NCI-H1048 (cell line): Measurements from ENCODE around the gene ABLIM1.

ENCODE experiments used
- DNase-seq: peaks from one replicate; lab custom pipeline; 2025; lab: John Stamatoyannopoulos, UW

Gene ABLIM1

DNA sequence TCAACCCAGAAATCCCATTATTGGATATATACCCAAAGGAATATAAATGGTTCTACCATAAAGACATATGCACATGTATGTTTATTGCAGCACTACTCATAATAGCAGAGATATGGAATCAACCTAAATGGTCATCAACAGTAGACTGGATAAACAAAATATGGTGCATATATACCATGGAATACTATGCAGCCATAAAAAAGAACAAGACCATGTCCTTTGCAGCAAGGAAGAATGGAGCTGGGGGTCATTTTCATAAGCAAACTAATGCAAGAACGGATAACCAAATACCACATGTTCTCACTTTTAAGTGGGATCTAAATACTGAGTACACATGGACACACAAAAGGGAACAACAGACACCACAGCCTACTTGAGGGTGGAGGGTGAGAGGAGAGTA is 251.6 kb downstream of the ABLIM1 start:
- no peak for DNase-seq

DNA sequence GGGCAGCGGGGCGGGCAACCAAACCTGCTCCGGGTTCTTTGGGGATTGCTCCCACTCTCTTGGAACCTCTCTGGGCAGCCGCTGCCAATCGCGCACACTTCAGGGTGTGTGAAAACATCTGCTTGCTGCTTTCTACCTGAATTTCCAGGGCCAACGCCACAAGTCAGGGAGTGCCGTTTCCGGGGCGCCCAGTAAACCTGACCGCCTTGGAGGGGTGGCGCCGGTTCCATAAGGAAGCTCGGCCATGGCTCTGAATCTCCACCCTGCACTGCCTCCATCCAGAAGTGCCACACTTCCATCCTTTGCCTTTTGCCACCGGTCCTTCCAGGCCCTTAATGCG is 253.1 kb downstream of the ABLIM1 start:
- no peak for DNase-seq

DNA sequence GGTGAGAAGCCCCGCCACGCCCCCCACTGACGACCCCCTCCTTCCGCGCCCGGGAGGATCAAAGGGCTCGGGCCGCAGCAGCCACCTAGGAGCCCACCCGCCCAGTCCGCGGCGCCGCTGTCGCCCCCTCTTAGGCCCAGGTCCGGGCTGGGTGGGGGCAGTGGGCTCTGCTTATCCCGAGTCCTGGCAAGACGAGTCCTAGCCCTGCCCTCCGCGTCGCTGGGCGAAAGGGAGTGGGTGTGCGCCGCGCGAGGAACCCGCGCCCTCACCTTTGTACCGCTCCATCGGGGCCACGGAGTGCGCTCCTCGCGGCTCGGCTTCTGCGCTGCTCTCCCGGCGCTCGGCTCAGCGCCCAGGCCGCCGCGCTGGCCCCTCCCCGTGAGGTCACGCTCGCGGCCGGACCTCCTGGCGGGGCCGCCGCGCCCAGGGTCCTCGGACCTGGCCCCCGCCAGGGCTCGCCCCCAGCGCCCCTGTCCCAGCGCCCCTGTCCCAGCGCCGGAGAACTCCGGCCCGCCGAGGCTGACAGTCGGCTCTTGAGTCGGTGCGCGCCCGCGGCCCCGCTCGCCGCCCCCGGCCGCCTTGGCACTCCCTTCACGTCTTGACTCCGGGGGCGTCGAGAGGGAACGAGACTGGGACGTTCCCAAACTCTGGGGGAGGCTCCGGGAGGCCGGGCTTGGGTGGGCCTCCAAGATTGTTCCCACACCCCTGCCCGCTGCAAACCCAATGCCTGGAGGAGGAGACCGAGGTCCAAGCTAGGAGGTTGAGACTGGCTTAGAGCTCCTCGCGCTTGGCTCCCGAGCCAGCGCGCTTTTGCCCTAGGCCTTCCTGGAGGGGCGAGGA is 253.7 kb downstream of the ABLIM1 start, which contains the start of gene AFAP1L2:
TSS of gene AFAP1L2 (minus strand) at position 332 of the 840 bp plus-strand sequence. CDS start at position 285, 47 bp downstream.
- DNase-seq: no peak

DNA sequence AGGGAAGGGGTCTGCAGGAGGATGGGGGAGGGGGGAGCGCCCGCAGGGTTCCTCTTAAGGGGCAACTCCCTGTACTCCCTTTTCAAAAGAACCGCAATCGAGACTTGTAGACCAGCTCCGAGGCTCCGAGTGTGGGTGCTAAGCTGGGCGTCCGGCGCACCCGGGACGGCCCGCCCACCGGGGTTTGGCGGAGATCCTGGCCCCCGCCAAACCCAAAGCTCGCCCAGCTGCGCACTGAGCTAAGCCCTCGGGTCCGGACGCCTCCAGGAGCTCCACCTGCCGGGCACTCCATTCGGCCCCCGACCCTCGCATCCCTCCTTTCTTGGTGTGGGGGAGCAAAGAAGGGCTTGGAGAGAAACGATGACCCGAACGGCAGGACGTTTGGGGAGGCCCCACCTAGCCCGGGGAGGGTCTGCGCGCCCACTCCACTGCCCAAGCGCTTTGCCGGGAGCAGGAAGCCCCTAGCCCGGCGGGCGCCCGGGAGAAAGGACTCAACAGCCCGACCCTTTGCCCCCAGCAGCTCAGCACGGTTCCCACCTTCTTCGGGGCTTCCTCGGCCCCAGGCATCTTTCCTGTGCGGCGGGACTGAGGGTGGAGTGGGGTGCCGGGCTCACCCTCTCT is 254.4 kb downstream of the ABLIM1 start:
- DNase-seq: no peak

DNA sequence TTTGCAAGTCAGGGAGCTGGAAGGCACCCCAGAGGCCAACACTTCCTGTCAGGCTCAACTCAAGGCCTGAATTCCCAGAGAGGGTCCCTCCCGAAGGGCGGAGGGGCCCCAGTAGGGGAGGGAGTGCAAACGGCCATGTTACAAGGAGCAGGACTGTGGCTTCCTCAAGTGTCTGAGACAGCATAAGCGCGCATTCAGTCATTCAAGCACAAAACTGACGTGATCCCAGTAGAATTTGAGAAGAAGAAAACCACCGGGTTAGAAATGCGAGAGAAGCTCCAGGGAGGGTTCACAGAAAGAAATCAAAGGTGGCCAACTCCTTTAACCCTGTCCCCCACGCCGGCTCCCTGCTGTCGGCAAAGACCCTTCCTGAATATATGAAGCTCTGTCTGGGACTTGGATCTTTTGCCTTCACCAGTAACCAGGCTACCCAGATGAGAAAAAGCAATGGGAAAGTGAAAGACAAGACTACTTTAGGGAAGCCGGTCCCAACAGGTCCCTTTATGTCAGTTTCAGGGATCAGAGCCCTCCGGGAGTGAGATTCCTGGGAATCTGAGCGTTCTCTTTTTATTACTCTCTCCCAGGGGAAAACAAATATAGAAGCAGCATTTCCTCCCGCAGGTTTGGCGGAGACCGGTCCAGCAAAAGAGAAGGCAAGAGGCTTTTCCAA is 255.1 kb downstream of the ABLIM1 start:
- DNase-seq: no peak

DNA sequence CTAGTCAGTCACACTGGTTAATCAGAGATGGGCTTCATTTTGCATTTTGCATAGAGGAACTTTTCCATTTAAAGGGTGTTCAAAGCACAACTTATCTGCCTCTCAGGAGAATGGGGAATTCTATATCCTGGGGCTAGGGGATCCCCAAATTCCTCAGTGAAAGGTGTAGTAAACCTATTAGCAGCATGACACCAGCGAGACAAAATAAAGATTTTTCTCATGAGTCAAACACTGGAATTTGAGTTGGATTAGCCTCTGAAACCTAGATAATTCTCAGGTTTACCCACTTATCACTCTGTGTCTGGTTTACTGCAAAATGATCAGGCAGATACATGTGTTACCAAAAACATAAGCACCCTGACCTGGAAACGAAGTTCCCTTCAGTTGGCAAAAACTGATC is 255.8 kb downstream of the ABLIM1 start:
- DNase-seq: no peak

DNA sequence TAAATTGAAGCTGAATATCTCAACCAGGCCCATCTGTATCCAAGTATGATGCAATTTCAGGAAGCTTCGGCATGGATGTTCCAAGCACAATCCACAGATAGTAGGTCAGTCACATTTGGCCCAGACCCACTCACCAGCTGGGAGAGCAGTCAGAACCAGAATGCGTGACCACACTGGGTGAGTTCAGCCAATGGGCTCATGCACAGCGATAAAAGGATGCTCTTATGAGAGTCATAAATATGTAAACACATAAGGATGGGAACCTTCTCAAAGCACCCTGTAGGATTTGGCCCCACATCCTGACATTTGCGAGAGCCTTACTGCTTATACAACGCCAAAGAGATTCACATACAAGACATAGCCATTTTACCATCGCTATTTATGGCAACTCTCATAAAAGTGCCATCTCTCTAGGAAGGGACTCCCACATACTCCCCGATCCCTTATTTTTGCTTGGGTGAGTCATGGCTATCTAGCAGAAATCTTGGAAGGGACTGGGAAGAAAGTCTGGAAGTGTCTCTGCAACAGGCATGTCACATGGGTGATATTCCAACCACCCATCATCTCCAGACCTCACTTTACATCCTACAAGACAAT is 256.8 kb downstream of the ABLIM1 start:
- no peak for DNase-seq

DNA sequence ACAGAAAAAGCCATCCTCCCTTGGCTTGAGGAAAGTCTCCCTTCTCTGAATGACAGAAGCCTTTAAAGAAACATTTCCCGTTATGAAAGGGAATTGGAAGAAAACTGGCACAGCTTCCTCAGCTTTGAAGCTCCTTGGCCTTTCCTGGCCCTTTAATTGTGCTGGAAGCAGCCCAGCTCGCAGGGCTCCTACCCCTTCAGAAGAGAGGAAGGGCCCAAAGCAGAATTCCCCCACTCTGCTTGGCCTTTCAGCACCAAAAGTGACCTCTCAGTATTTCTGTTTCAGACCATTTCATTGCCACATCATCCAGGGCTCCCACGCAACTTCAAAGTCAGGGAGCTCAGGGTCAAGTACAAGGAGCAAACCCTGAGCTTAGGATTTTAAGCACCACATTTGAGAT is 258.0 kb downstream of the ABLIM1 start:
- DNase-seq: no peak

DNA sequence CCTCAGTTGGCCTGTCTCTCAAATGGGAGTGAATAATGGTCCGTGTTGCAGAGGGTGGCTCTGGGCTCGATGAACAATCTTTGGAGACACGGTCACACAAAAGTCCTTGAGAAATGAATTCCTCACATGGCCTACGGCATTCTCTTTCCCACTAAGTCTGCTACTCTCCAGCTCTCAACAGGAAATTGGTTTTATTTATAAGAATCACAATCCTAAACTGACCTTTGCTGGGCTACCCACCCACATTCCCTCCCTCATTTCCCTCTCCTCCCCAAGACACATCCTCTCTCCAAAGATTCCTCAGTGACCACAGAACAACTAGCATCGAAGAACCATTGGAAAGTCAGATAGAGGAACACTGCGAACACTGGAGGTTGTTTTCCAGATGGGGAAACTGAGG is 258.5 kb downstream of the ABLIM1 start:
- DNase-seq: no peak

DNA sequence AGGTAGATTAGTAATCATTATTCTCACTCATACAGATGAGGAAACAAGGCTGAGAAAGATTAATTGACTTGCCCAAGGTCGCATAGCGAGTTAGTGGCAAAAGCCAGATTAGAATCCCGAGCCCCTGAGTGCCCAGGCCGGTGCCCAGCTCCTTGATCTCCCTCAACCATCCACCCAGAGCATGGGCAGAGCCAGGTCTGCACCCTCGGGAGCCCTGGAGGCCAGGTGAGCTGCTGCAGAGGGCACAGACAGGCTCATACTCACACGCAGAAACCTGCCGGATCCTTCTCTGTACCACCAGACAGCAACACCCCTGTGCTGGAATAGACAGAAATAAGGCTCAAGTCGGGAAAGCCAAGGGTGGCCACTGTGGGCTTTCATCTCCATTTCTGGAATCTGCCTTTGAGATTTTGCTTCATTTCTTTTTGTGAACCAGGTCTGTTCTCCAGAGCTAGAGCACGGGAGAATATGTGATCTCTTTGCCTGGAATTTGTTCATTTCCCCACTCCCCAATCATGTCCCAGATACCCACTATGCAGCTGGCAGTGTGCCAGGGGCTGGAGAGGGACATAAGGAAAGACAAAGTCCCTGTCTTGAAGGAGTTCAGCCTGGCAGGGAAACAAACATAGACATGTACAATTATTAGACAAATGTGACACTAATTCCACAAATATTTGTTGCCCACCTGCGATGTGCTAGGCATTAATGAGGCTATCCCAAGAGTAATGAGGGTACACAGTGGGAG is 259.3 kb downstream of the ABLIM1 start:
- DNase-seq: no peak

DNA sequence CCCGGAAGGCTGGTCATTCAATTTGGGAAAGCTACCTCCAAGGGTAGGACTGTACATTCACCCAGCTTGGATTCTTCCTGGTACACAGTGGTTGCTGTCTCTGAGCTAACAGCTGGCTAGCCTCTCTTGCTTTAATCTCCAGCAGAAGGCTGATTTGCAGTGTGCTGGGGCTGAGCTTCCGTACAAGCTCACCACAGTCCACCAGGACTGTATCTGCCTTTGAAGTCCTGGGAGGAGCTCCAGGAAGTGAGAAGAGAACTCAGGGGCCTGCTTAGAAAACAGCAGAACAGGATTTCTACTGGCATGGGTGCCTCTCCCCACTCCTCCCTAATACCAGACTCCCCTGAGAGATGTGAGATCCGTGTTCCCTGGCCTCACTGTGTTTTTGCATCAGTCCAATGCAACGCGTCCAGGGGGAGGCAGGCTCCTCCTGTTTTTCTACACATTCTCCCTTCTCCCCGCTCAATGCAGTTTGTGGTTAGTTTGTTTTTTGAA is 260.4 kb downstream of the ABLIM1 start:
- no peak for DNase-seq

DNA sequence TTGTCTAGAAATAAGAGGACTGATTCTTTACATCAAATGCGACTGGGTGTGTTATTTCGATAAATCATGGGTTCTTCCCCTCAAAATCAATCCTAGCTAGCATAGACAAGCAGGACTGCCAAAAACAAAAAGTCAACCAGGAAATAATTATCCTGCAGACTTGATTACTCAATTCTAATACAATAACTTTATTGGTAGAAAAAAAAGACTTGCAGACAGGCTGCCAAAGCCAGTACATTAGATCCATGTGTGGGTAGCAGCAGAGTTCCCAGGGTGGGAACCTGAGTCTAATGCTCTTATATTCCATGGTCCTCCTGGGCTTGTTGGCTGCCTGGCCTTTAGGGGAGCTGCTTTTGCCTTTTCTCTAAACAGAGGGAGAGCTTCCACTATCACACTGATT is 261.6 kb downstream of the ABLIM1 start:
- DNase-seq: no peak

DNA sequence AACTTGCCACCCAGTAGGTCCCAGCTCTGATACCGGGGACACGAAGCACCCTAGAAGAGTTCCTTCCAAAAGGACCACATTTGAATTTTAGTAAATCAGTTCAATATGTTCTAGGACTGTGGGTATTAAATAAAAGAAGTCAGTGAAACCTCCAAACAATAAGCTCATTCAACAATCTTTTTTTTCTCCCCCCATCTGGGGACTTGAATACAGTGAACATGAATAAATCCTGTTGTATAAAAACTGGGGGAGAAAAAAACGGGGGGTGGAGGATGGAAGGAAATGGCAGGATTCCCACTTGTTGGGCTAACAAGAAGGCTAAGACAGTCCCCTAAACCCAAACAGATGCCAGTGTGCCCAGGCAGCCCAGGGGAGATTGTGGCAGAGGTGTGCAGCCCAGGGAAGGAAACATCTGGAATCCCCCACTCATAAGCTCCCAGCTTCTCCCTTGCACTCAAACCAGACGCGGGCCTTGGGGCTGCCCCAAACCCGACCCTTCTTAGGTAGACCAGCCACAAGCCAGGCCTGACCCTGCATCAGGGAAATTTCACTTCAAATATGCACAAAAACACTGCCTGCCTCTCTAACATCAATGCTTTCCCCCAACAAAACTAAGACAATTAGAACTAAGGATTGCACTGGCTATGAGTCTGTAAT is 262.6 kb downstream of the ABLIM1 start:
- DNase-seq: no peak

DNA sequence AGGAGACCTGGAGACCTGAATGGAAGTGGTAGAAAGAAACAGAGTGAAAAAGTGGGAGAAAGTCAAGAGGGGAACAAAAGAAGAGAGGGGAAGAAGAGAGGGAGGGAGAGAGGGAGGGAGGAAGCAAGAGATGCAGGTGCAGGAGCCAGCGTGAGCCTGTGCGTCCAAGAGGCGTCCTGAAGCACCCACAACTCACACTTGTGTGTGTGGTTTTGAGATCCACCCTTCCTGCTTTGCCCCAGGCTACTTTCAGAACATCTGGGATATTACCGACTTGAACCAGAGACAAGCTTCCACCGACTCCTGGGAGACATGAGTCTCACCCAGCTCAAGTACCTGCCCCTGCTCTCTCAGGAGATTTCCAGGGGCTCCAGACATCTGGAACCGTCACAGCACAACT is 263.5 kb downstream of the ABLIM1 start:
- DNase-seq: no peak

DNA sequence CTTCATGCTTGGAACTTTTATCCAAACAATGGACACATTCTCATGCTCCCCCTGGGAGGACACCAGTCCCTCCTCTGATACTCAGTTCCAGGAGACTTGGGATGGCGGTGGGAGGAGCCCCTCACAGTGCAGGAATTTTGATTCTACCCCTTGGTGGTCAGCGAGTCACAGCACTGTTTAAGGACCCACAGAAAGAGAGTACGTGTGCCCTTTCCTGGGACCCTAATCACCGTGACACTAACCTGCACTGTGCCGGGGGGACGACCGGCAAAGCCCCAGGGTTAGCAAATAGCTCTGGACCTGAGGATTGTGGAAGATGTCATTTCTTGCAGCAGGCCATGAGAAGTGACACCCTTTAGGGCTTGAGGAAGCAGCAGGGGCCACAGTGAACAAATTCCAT is 264.2 kb downstream of the ABLIM1 start:
- DNase-seq: no peak

DNA sequence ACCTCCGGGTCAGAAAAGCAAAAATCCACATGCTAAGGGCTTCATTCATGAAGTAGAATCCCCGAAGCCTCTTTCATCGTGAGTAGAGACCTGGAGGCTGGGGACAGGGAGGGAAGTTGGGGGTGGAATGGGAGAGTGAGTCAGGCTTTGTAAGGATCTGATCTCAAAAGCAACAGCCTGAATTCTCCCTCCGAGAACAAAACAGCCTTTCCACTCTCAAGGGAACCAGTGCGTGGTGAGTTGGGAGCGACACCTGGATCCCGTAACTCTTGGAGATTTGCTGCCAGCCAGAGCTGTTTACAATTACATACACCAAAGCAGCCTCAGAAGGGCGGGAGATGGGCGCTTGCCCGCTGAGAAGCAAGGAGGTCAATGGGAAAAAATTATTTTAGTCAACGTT is 264.6 kb downstream of the ABLIM1 start:
- DNase-seq: no peak

DNA sequence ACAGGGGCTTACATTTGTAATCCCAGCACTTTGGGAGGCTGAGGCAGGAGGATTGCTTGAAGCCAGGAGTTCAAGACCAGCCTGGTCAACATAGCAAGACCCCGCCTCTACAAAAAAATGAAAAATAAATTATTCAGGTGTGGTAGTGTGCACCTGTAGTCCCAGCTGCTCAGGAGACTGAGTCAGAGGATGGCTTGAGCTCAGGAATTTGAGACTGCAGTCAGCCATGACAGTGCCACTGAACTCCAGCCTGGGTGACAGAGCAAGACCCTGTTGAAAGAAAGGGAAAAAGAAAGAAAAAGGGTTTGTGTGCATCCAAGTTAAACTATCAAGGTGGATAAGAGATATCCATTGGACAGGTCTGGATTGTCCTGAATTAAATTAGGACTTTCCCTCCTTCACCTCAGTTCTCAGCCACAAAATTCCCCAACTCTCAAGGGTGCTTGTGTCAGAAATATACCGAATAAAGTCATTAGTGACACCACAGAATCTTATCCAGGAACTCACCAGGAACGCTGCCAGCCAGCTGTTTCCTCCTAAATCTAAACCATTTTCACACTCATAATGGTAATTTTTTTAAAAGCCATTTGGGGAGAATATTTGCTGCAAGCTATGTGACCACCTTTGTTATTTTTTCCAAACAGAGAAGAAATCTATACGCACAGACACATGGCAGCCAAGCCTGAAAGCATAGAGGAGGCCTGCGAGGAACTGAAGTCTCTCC is 265.8 kb downstream of the ABLIM1 start:
- DNase-seq: no peak

DNA sequence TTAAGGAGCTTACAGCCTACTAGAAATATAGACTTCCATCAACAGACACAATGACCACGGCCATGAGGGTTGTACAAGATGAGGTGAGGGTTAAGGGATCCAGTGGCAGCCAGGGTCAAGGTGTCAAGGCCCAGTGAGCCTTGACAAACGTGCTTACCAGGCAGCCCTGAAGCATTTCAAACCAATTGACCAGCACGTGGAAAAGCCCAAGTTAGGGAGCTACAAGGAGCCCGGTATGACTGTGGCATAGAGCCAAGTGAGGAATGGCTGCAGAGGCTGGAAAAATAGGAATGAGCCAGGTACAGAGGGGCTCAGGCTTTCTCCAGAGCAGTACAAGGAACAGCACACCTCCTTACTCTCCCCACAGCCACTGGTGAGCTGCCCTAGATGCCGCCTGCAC is 266.5 kb downstream of the ABLIM1 start:
- DNase-seq: no peak

DNA sequence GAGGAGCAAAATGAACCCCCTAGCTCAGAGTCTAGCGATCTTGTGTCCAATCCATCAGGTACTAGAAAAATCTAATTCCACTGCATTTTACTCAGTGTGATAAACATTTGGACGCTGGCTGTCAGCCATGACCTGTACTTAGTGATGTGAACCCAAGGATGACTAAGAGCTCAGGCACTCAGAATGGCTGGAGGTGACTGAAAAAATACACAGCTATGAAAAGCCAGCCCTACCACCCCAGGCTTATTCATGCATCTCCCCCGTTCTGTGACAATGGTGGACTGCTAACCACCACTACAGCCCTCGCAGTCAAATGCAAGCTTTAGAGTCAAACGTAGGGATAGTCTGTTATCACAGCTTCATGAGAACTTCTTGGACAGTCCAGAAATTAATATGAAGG is 268.6 kb downstream of the ABLIM1 start:
- DNase-seq: no peak

DNA sequence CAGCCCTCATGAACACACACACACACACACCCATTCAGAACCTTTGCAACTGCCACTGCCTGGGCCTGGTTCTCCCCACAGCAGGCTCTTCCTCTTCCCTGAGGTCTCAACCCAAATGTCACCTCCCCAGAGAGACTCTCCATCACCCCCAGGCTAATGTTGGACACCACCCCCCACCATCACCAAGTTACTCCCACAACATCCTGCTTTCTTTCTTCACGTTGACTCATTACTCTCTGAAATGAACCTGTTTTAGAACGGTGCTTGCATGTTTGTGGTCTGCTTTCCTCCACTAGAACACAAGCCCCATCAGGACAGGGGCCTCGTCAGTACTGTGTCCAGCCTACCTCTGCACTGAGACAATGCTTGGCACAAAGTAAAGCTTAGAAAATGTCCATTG is 269.8 kb downstream of the ABLIM1 start:
- no peak for DNase-seq

DNA sequence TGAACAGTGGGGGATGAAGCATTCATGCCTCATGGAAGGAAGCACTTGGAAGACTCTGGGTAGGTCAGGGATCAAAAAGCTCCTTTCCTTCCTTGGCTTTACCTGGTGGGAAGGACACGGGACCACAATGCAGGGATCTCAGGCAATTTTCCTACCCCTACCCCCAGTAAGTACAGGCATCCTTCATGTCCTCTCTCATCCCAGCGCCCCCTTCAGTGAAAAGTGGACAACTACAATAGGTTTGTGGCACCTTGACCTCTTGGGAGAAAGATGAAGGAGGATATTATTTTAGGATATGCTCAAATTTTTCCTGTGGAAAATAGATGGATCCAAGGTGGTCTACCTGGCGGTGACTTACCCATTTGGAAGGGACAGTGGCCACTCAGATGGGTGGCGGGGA is 270.3 kb downstream of the ABLIM1 start:
- DNase-seq: no peak
